ENCODE measurements around the gene ABHD2.
"Not testable (repeated sequence)": the region's sequence is repeated elsewhere in the genome, so short reads cannot be mapped to it uniquely, and the experiment has no call there.

The ABHD2 gene, protein sequence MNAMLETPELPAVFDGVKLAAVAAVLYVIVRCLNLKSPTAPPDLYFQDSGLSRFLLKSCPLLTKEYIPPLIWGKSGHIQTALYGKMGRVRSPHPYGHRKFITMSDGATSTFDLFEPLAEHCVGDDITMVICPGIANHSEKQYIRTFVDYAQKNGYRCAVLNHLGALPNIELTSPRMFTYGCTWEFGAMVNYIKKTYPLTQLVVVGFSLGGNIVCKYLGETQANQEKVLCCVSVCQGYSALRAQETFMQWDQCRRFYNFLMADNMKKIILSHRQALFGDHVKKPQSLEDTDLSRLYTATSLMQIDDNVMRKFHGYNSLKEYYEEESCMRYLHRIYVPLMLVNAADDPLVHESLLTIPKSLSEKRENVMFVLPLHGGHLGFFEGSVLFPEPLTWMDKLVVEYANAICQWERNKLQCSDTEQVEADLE

GRCh38 chr15:89087830-89088604 is at the start of gene ABHD2:
ABHD2 (plus strand) TSS chr15:89088456; CDS start chr15:89116328, 27,872 bp downstream.
- TF ChIP-seq, protein P1, sequence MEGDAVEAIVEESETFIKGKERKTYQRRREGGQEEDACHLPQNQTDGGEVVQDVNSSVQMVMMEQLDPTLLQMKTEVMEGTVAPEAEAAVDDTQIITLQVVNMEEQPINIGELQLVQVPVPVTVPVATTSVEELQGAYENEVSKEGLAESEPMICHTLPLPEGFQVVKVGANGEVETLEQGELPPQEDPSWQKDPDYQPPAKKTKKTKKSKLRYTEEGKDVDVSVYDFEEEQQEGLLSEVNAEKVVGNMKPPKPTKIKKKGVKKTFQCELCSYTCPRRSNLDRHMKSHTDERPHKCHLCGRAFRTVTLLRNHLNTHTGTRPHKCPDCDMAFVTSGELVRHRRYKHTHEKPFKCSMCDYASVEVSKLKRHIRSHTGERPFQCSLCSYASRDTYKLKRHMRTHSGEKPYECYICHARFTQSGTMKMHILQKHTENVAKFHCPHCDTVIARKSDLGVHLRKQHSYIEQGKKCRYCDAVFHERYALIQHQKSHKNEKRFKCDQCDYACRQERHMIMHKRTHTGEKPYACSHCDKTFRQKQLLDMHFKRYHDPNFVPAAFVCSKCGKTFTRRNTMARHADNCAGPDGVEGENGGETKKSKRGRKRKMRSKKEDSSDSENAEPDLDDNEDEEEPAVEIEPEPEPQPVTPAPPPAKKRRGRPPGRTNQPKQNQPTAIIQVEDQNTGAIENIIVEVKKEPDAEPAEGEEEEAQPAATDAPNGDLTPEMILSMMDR (IDR thresholded peaks at IDR 0.05; ENCODE audit: low read depth, low read length) = no peak
- Histone ChIP-seq H3K9me3 (ENCODE audit: severe bottlenecking) (no peaks in the 10 kb centered on the region), H3K27me3 (ENCODE audit: insufficient read depth, low read depth, severe bottlenecking) (no peaks in the 10 kb centered on the region), H3K27ac (peak within 1 kb of the TSS; percentile 73), H3K4me3 (ENCODE audit: low read depth, low read length) (peak within 1 kb of the TSS; percentile 86), H3K36me3 (peaks cover 6% of the 10 kb centered on the region; the same call in 1 of the 2 replicates)
- peak; percentile 99 for DNase-seq

DNA sequence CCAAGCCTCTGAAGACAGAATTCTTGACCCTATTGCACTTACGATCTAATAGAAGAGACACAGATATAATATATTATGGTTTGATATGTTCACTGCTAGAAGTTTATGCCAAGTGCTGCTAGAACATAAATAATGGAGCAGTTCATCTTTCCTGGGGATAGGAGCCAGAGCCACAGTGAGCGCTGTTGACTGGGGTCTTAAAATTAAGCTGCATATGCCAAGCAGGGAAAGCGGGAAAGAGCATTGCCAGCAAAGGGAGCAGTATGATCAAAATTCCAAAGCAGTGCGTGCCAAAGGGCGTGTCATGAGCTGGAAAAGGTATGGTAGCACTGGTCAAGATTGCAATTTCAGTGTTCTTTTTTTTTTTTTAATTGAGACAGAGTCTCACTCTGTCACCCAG is 49.1 kb upstream of the ABHD2 start:
- Histone ChIP-seq H3K36me3 (no peaks in the 10 kb centered on the region), H3K4me3 (ENCODE audit: low read depth, low read length) (no peak overlapping the region), H3K27me3 (ENCODE audit: insufficient read depth, low read depth, severe bottlenecking) (no peaks in the 10 kb centered on the region), H3K27ac (no peak overlapping the region), H3K9me3 (ENCODE audit: severe bottlenecking) (no peaks in the 10 kb centered on the region)
- TF ChIP-seq, protein P1 (IDR thresholded peaks at IDR 0.05; ENCODE audit: low read depth, low read length) = no peak
- DNase-seq = no peak

- TF ChIP-seq, protein P1 (IDR thresholded peaks at IDR 0.05; ENCODE audit: low read depth, low read length) = no peak
- H3K36me3 ChIP-seq = no peaks in the 10 kb centered on the region
Observed at GRCh38 chr15:89041507-89041906, 46.7 kb upstream of the ABHD2 start.

GRCh38 chr15:89042387-89042786 is 45.9 kb upstream of the ABHD2 start:
- no peaks in the 10 kb centered on the region for H3K9me3 ChIP-seq (ENCODE audit: severe bottlenecking)
- H3K4me3 ChIP-seq (ENCODE audit: low read depth, low read length) = no peak overlapping the region
- H3K36me3 ChIP-seq = no peaks in the 10 kb centered on the region
- TF ChIP-seq, protein P1 (IDR thresholded peaks at IDR 0.05; ENCODE audit: low read depth, low read length) = no peak
- H3K27me3 ChIP-seq (ENCODE audit: insufficient read depth, low read depth, severe bottlenecking) = no peaks in the 10 kb centered on the region
- DNase-seq = no peak
- H3K27ac ChIP-seq = no peak overlapping the region

More at GRCh38 chr15:89041507-89041906, 46.7 kb upstream of the ABHD2 start:
- Histone ChIP-seq H3K27me3 (ENCODE audit: insufficient read depth, low read depth, severe bottlenecking) (no peaks in the 10 kb centered on the region), H3K27ac (no peak overlapping the region), H3K9me3 (ENCODE audit: severe bottlenecking) (no peaks in the 10 kb centered on the region), H3K4me3 (ENCODE audit: low read depth, low read length) (no peak overlapping the region)
- DNase-seq = no peak

DNA sequence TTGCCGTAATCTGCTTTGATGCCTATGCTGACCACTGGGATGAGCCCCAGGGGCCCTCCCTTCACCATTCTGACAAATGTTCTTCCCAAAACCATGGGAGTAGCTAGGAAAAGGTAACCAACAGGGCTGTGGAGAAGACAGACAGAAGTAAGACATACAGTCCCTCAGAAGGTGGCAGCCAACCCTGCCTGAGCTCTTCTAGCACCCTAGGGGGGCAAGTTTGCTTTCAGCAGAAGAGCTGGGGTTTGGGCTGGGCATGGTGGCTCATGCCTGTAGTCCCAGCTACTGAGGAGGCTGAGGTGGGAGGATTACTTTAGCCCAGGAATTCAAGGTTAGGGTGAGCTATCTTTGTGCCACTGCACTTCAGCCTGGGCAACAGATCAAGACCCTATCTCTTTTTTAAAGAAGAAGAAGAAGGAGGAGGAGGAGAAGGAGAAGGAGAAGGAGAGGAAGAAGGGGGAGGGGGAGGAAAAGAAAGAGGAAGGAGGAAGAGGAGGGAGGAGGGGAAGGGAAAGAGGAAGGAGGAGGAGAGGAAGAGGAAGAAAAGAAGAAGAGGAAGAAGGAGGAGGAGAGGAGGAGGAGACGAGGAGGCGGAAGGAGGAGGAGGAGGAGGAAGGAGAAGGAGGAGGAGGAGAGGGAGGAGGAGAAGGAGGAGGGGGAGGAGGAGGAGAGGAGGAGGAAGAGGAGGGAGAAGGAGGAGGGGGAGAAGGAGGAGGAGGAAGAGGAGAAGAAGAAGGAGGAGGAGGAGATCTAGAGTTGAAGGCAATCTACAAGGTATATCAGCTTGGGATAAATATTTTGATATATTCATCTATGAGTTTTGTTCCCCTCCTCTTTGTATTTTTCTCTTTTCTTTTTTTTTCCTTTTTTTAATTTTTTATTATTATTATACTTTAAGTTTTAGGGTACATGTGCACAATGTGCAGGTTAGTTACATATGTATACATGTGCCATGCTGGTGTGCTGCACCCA is 44.9 kb upstream of the ABHD2 start:
- TF ChIP-seq, protein P1 (IDR thresholded peaks at IDR 0.05; ENCODE audit: low read depth, low read length) = no peak
- H3K36me3 ChIP-seq = no peaks in the 10 kb centered on the region
- no peaks in the 10 kb centered on the region for H3K9me3 ChIP-seq (ENCODE audit: severe bottlenecking)
- no peak overlapping the region for H3K27ac ChIP-seq
- H3K4me3 ChIP-seq (ENCODE audit: low read depth, low read length) = no peak overlapping the region
- DNase-seq = no peak
- no peaks in the 10 kb centered on the region for H3K27me3 ChIP-seq (ENCODE audit: insufficient read depth, low read depth, severe bottlenecking)

GRCh38 chr15:89049016-89049666 is 39.1 kb upstream of the ABHD2 start:
- H3K36me3 ChIP-seq; H3K4me3 ChIP-seq (ENCODE audit: low read depth, low read length); H3K27me3 ChIP-seq (ENCODE audit: insufficient read depth, low read depth, severe bottlenecking); H3K27ac ChIP-seq; H3K9me3 ChIP-seq (ENCODE audit: severe bottlenecking); DNase-seq: not testable (repeated sequence)
